ENCODE measurements around the gene PXT1. TPM values are rescaled to one million over a fixed set of nuclear protein-coding genes. Genes with fewer than 3 reads are reported as not detected.

PXT1 gene
- total and polyA plus RNA-seq, 9 of the 15 experiments (the other 6 are each of a cell fraction or from before 2014, with no cell fraction given) = 0.09 to 0.11 (median 0.10) TPM; not detected in 5

DNA sequence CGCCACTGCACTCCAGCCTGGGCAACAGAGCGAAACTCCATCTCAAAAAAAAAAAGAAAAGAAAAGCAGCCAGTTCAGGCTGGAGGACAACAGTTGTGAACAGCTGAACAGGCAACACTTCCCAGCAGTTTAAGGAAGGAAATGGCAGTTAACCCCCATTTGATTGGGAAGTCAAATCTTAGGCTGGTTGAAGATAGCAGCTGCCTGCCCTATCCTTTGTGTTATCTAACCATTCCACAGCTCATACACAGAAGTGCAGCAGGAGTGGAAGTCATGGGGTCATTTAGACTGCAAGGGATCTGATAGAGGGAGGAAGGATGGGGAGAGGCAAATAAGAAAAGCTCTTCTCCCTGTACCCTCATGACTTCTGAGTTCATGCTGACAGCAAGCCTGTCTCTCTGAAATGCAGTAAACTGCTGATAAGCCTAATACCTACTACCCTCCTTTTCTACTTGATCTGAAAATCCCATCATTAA, 35.4 kb upstream of the PXT1 start (continued):
- TF ChIP-seq STAT5A (IDR thresholded peaks at IDR 0.05; ENCODE audit: borderline replicate concordance, low read length) = peak; percentile 80
- TF ChIP-seq, protein P1, sequence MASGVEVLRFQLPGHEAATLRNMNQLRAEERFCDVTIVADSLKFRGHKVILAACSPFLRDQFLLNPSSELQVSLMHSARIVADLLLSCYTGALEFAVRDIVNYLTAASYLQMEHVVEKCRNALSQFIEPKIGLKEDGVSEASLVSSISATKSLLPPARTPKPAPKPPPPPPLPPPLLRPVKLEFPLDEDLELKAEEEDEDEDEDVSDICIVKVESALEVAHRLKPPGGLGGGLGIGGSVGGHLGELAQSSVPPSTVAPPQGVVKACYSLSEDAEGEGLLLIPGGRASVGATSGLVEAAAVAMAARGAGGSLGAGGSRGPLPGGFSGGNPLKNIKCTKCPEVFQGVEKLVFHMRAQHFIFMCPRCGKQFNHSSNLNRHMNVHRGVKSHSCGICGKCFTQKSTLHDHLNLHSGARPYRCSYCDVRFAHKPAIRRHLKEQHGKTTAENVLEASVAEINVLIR (CRISPR knock-in tag; IDR thresholded peaks at IDR 0.05) = no peak
- TF ChIP-seq ZNF584 (CRISPR knock-in tag; IDR thresholded peaks at IDR 0.05; ENCODE audit: low read depth) = peak; percentile 35; the same call in 1 of the 2 replicates
- TF ChIP-seq ATF1 (CRISPR knock-in tag; IDR thresholded peaks at IDR 0.05) = no peak
- 0 out of 2 replicates have a peak, but pooled peaks have one; percentile 32 for TF ChIP-seq ATF1 (tag; IDR thresholded peaks at IDR 0.05)
- peak in 1 of 2 experiments; percentile 29; a peak in 1 of 3 replicates for TF ChIP-seq CBX3 (IDR thresholded peaks at IDR 0.05; ENCODE audit: borderline replicate concordance in 1 of 2, low read length in 2 of 2)
- TF ChIP-seq, protein P2, sequence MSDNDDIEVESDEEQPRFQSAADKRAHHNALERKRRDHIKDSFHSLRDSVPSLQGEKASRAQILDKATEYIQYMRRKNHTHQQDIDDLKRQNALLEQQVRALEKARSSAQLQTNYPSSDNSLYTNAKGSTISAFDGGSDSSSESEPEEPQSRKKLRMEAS (CRISPR knock-in tag; IDR thresholded peaks at IDR 0.05) = peak; percentile 24; the same call in 1 of the 2 replicates
- no peak for TF ChIP-seq ID3 (CRISPR knock-in tag; IDR thresholded peaks at IDR 0.05)
- 0 out of 2 replicates have a peak, but pooled peaks have one; percentile 26 for TF ChIP-seq ID3 (tag; IDR thresholded peaks at IDR 0.05)
- peak; percentile 65; the same call in 1 of the 2 replicates for TF ChIP-seq PHB2 (IDR thresholded peaks at IDR 0.05; ENCODE audit: low read depth)
- no peak for TF ChIP-seq KDM5B (IDR thresholded peaks at IDR 0.05; ENCODE audit: insufficient replicate concordance, low read depth, low read length)
- TF ChIP-seq BRF1 (IDR thresholded peaks at IDR 0.05; ENCODE audit: borderline replicate concordance, extremely low read depth, insufficient read length) = no peak
- TF ChIP-seq ZNF184 (CRISPR knock-in tag; IDR thresholded peaks at IDR 0.05) = no peak
- peak; percentile 38; the same call in 1 of the 2 replicates for TF ChIP-seq RUNX1 (IDR thresholded peaks at IDR 0.05; ENCODE audit: low read depth)
- TF ChIP-seq DDX20 (tag; IDR thresholded peaks at IDR 0.05; ENCODE audit: low read depth) = no peak
- peak; percentile 40 for TF ChIP-seq PKNOX1 (IDR thresholded peaks at IDR 0.05)
- peak; percentile 28; the same call in 1 of the 2 replicates for TF ChIP-seq ZNF384 (IDR thresholded peaks at IDR 0.05; ENCODE audit: low read depth, low read length)
- TF ChIP-seq ZNF124 (CRISPR knock-in tag; IDR thresholded peaks at IDR 0.05) = no peak
- TF ChIP-seq, protein P3, sequence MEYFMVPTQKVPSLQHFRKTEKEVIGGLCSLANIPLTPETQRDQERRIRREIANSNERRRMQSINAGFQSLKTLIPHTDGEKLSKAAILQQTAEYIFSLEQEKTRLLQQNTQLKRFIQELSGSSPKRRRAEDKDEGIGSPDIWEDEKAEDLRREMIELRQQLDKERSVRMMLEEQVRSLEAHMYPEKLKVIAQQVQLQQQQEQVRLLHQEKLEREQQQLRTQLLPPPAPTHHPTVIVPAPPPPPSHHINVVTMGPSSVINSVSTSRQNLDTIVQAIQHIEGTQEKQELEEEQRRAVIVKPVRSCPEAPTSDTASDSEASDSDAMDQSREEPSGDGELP (CRISPR knock-in tag; IDR thresholded peaks at IDR 0.05; ENCODE audit: borderline replicate concordance) = peak; percentile 63; the same call in 1 of the 2 replicates
- TF ChIP-seq HOXB6 (CRISPR knock-in tag; IDR thresholded peaks at IDR 0.05; ENCODE audit: borderline replicate concordance) = no peak
- no peak for TF ChIP-seq ZNF165 (CRISPR knock-in tag; IDR thresholded peaks at IDR 0.05; ENCODE audit: borderline replicate concordance)
- TF ChIP-seq TEAD4 (IDR thresholded peaks at IDR 0.05; ENCODE audit: low read length) = peak; percentile 95
- TF ChIP-seq TEAD4 (CRISPR knock-in tag; IDR thresholded peaks at IDR 0.05; ENCODE audit: borderline replicate concordance) = no peak
